Activated CD8-positive, alpha-beta memory T cell treated with anti-CD3 and anti-CD28 coated beads for 24 hours (primary cell): ENCODE data around the gene ZNF189.
"Not testable (repeated sequence)": the region's sequence is repeated elsewhere in the genome, so short reads cannot be mapped to it uniquely, and the experiment has no call there.

Experiments
- DNase-seq: peaks from one replicate; pipeline ENCODE4 v3.0.0-alpha.2; 2020

ZNF189 gene

DNA sequence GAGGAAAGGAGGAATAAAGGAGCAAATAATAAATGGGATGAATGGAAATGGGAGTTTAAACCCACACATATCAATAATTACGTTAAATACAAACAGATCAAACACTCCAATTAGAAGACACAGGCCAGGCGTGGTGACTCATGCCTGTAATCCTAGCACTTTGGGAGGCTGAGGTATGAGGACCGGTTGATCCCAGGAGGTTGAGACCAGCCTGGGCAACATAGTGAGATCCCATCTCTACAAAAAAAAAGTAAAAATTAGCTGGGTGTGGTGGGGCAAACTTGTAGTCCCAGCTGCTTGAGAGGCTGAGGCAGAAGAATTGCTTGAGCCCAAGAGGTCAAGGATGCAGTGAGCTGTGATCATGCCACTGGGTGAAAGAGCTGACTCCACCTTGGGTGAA lies 17.5 kb upstream of the ZNF189 start:
- DNase-seq = no peak

DNA sequence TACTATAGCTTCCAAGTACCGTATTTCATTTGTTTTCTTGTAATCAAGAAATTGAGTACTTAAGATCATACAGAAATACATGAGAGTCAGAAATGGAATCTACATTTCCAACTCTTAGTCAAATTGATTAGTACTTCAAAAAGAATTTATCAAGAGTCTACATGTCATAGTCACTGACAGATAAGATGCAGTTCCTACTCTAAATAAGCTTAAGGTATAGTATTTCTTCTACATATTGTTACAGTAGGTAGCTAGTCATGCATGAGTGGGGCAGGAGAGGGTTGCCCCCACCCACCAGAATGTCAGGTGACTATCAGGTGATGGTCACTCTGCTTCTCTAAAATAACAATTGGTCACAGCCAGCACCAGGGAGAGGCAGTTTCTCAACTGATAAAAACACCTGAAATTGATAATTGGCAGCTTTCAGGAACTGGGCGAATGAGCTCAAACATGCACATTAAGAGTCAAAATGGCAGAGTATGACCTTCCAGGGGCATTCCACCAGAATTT lies 16.8 kb upstream of the ZNF189 start:
- DNase-seq = no peak

GRCh38 chr9:101383361-101383760 lies 15.3 kb upstream of the ZNF189 start:
- DNase-seq = no peak

DNA sequence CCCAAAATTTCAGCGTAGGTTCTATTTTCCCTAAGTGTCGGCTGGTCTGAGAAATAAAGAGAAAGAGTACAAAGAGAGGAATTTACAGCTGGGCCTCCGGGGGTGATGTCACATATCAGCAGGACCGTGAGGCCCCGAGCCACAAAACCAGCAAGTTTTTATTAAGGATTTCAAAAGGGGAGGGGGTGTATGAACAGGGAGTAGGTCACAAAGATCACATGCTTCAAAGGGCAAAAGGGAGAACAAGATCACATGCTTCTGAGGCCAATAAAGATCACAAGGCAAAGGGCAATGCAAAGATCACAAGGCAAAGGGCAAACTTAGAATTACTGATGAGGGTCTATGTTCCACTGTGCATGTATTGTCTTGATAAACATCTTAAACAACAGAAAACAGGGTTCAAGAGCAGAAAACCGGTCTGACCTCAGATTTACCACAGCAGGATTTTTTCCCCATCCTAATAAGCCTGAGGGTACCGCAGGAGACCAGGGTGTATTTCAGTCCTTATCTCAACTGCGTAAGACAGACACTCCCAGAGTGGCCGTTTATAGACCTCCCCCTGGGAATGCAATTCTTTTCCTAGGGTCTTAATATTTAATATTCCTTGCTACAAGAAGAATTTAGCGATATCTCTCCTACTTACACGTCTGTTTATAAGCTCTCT lies 13.6 kb upstream of the ZNF189 start, which contains the start of gene BAAT:
BAAT (minus strand) TSS at position 134 of the 664 bp plus-strand sequence. CDS start 13,602 bp downstream, outside the sequence.
- DNase-seq = not testable (repeated sequence)

- no peak for DNase-seq
Observed at GRCh38 chr9:101387871-101388506, 10.7 kb upstream of the ZNF189 start.

DNA sequence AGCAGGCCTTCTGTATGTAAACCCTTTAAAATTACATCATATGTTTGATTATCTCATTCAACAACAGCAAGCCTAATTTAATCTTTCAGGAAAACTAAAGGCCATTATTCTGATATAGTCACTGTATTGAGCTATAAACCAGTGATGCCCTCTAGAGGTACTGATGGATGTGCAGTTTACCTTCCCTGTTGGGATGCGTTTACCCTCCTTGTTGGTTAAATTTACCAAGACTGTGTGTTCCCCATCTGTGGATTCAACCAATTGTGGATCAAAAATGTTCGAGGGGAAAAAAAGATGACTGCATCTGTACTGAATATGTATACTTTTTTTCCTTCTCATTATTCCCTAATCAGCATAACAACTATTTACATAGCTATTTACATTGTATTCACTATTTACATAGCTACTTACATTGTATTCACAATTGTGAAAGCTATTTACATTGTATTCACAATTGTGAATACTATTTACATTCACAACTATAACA lies 10.1 kb upstream of the ZNF189 start:
- no peak for DNase-seq

DNA sequence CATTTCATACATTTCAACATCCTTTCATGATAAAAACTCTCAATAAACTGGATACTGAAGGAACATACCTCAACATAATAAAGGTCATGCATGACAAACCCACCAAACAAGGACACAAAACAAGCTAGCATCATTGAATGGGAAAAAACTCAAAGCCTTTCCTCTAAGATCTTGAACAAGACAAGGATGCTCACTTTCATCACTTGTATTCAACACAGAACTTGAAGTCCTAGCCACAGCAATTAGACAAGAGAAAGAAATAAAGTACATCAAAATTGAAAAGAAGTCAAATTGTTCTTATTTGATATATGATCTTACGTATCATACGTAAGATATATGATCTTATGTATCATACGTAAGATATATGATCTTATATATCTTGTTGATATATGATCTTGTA lies 5.5 kb upstream of the ZNF189 start:
- DNase-seq = no peak

- no peak for DNase-seq
Observed at GRCh38 chr9:101394687-101395086, 4.0 kb upstream of the ZNF189 start.

DNA sequence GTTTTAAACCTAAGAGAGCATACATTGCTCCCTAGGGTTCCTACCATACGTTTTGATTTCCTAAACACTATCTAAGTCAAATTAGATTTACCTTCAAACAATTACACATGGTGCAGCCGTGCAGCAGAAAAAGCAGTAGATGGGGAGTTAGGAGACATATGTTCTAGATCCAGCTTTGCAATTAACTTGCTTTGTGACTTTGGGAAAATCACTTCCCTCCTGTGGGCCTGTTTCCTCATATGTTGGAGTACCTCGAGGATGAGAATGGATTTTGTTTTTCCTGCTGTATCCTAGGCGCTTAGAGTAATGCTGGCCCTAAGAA lies 944 bp upstream of the ZNF189 start:
- no peak for DNase-seq

DNA sequence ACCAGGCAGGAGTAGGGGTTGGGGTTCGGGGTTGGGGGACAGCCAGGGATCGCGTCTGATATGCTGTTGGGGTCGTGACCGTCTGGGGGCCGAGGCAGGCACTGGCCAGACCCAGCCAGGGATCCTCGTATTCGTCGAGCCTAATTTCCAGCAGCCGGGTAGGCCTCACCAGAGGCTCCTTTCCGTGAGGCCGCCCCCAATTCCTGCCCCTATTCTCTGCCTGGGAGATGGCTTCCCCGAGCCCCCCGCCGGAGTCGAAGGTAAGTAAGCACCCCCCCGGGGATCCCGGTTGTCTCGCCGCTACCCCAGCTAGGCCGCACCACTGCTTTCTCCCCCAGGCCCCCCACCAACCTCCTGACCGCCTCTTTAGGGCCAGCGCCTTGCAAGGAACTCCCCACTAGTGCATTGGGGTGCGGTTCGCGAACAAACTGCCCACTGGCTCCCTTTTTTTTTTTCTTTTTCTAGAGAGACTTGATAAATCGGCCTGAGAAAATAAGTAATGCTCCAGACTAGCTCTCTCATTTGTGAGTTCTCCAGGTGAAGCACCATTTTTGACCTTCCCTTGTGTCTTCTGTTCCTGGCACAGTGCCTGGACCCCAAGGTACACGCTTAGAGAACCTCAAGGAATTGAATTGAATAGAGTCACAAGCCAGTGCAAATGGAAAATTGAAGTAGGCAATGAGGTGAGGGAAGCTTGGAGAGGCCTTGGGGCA lies 435 bp downstream of the ZNF189 start:
- DNase-seq = no peak

- no peak for DNase-seq
Observed at GRCh38 chr9:101399643-101399970, 956 bp downstream of the ZNF189 start.

DNA sequence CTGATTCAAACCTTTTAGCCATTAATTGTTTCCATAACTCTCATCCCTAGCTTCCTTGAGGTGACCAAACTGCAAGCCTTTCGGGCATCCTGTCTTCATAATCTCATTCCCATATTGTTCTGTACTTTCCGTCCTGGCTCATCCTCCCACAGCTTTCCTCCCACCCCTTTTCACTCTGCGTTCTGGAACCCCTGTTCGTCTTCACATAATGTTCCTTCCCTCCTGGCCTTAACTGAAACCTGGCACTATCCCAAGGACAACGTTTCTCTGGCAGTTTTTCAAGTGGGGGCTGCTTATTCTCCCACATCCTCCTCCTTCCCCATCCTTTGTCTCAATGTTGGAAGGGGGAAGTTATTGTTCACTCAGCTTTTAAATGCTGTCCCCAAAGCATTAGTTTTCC lies 1.5 kb downstream of the ZNF189 start:
- DNase-seq = no peak

GRCh38 chr9:101403516-101404285 lies 5.0 kb downstream of the ZNF189 start:
- DNase-seq = no peak

- no peak for DNase-seq
Observed at GRCh38 chr9:101408374-101409078, 9.9 kb downstream of the ZNF189 start.

DNA sequence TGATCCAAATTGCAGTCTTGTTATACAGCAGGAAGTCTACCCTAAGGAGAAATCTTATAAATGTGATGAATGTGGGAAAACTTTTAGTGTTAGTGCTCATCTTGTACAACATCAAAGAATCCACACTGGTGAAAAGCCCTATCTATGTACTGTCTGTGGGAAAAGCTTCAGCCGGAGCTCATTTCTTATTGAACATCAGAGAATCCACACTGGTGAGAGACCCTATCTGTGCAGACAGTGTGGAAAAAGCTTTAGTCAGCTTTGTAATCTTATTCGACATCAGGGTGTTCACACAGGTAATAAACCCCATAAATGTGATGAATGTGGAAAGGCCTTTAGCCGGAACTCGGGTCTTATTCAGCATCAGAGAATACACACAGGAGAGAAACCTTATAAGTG lies 10.4 kb downstream of the ZNF189 start:
- no peak for DNase-seq

DNA sequence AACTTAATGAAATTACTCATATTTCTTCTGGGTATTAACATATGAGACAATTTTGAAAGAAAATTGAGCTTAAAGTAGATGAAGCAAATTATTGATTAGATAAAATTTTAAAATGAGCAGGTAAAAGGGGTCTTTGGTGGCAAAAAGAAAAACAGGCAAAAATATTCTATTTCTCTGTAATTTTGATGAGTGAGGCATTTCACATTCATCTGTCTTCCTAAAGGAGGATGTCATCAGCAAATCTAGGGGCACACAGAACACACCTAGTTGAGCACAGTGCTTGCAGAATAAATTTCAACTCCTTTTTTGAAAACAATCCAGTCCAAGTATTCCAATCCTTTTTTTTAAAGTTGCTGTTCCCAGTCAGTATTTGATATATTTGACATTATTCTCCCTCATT lies 16.2 kb downstream of the ZNF189 start:
- no peak for DNase-seq

DNA sequence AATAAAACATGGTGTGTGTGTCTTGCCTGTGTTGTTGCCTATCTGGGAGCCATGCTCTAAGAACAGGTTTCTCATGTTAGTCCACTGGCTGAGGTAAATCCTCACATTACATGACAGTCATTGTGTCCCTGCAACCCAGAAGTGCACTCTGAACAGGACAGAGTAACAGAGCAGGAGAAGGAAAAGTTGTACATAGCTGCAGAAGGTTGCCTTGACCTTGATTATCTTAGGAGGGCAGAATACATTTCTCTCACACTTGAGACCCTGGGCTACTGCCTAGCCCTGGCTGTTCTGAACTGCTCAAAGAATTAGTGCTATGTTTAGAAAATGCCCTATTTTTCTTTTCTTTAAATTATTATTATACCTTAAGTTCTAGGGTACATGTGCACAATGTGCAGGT lies 16.9 kb downstream of the ZNF189 start:
- DNase-seq = no peak

GRCh38 chr9:101417389-101417788 lies 18.7 kb downstream of the ZNF189 start:
- no peak for DNase-seq

DNA sequence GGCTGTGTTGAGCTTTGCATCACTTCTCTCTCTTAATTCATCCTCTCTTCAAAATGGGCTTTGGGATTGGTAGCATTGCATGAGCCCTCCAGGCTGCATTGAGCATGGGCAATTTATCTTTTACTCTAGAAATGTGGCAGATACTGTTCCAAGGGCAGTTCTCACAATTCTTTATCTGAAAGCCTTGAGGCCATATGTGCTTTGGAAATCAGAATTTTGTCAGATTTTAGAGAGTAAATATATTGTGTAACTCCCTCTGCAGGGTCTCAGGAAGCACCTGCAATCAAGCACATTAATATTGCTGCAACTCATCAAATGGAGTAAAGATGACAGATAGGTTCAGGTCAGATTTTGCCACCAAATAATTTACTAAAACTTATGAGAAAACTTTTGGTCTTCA lies 19.3 kb downstream of the ZNF189 start:
- DNase-seq = no peak

DNA sequence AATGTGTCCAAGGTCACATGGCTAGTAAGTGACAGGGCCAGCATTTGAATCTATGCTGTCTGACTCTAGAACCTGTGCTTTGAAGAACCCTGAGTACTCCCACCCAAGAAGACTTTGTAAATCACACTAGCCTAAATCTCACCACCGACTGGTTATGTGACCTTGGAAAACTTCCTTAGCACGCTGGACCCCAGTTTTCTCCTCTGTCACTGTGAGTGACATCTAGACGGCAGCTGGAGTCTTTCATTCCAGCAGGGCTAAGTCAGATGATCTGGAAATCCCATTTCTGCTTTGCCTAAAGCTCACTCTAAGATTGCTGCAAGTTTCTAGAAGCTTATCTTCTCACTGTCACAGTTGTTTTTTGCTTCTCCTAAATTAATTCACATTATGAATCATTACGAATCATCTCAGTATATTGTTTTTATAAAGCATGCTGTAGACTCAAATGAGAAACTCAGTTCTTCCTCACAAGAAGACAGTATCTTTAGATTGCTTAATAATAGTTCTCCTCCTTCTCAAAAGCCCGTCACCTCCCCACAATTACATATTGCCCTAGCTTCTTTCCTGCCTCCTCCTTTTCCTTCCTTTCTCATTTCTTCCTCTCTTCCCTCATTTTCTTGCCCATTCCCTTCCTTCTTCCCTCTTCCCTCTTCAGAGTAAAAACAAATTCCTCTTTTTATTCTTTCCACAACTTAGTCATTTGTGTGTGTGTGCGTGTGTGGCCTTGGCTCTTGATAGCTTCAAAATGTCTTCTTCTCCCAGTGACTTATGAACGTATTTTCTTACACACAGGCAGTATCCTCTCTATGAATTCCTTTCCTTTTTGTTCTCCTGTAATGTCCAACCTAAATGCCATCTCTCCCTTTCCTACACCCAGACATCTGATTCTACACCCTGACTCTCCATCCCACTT lies 20.1 kb downstream of the ZNF189 start:
- no peak for DNase-seq

GRCh38 chr9:101419863-101420262 lies 21.2 kb downstream of the ZNF189 start:
- DNase-seq = no peak

- no peak for DNase-seq
Observed at GRCh38 chr9:101421653-101422065, 23.0 kb downstream of the ZNF189 start.
